Panc1 (cell line): ENCODE results near the gene MED12L.

Source experiments
- CTCF ChIP-seq: fragments of 450-650 bp; IDR thresholded peaks from 2 replicates; pipeline ENCODE4 v1.5.1; 2017; ENCODE audit warnings: mild to moderate bottlenecking
- SIN3A ChIP-seq: IDR thresholded peaks from 2 replicates; pipeline ENCODE4 v1.6.1; 2012; ENCODE audit warnings: low read depth, mild to moderate bottlenecking, low read length, moderate library complexity, borderline replicate concordance; ENCODE audit not compliant: insufficient read depth

DNA sequence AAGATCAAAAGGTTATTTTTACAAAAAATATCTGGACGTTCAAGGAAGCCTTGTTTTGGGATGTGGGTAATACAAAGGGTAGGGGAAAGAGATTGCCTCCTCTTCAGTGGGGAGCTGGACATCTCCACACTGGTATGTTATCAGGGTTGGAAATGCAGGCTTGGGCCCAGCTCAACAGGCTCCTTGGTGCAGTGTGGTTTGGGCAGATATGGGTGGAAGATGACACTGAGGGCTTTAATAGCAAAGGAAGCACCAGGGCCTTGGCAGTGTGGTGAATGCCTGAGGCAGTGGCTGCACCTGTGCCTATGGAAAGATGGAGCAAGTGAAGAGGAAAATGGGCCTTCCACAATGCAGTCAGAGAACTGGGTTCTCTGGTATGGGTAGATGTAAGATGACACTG is 11.2 kb upstream of the MED12L start:
- TF ChIP-seq CTCF (no peak), SIN3A (no peak)
